ENCODE data around the gene VIP. TPM values are rescaled to one million over a fixed set of nuclear protein-coding genes. Genes with fewer than 3 reads are reported as not detected.

VIP gene
- total RNA-seq, 2 experiments from 2014 or later, result not detected

- H3K4me3 ChIP-seq (ENCODE audit: low read length), result no peak overlapping the region
- no peaks in the 10 kb centered on the region for H3K4me1 ChIP-seq (ENCODE audit: insufficient read depth, low read length)
- H3K9me3 ChIP-seq (ENCODE audit: control insufficient read depth in 1 of 2, insufficient read depth in 1 of 2, low read length in 2 of 2), result no peaks in the 10 kb centered on the region
- Mint-ChIP-seq H3K9me3 (peaks cover 4% of the 10 kb centered on the region), H3K4me1 (ENCODE audit: low read depth) (no peaks in the 10 kb centered on the region), H3K27ac (no peak overlapping the region), H3K27me3 (peaks cover 18% of the 10 kb centered on the region), H3K36me3 (ENCODE audit: low read depth) (no peaks in the 10 kb centered on the region), H3K4me3 (no peak overlapping the region)
- H3K36me3 ChIP-seq (ENCODE audit: insufficient read depth, low read length), result no peaks in the 10 kb centered on the region
- TF ChIP-seq CTCF (IDR thresholded peaks at IDR 0.05), result no peak
- no peak overlapping the region for H3K27ac ChIP-seq (ENCODE audit: low read depth in 1 of 2, low read length in 2 of 2)
- DNase-seq (no peak), ATAC-seq (ENCODE audit: poor library complexity) (no peak)
- CTCF ChIA-PET, result no interaction called here
- intact Hi-C loops (cut with DNase I, micrococcal nuclease), result no loop called here
- POLR2A ChIA-PET, result no interaction called here
- H3K27me3 ChIP-seq (ENCODE audit: control insufficient read depth in 1 of 2, insufficient read depth in 2 of 2, low read length in 2 of 2), result peaks cover 0 to 5% of the 10 kb centered on the region in 2 experiments
These were observed 45.3 kb upstream of the VIP start for GRCh38 chr6:152705327-152705726.

- no peaks in the 10 kb centered on the region for H3K36me3 ChIP-seq (ENCODE audit: insufficient read depth, low read length)
- no peak for ATAC-seq (ENCODE audit: poor library complexity)
- no peaks in the 10 kb centered on the region for H3K27me3 ChIP-seq (ENCODE audit: control insufficient read depth in 1 of 2, insufficient read depth in 2 of 2, low read length in 2 of 2)
- Mint-ChIP-seq H3K9me3 (peaks cover 14% of the 10 kb centered on the region), H3K27me3 (peaks cover 4% of the 10 kb centered on the region), H3K36me3 (ENCODE audit: low read depth) (no peaks in the 10 kb centered on the region), H3K27ac (no peak overlapping the region), H3K4me3 (no peak overlapping the region), H3K4me1 (ENCODE audit: low read depth) (no peaks in the 10 kb centered on the region)
- H3K4me3 ChIP-seq (ENCODE audit: low read length), result no peak overlapping the region
- CTCF ChIA-PET, result no interaction called here
- no peak overlapping the region for H3K27ac ChIP-seq (ENCODE audit: low read depth in 1 of 2, low read length in 2 of 2)
- POLR2A ChIA-PET, result no interaction called here
- TF ChIP-seq CTCF (IDR thresholded peaks at IDR 0.05), result no peak
- no peak for DNase-seq
- H3K9me3 ChIP-seq (ENCODE audit: control insufficient read depth in 1 of 2, insufficient read depth in 1 of 2, low read length in 2 of 2), result no peaks in the 10 kb centered on the region
- intact Hi-C loops (cut with DNase I, micrococcal nuclease), result no loop called here
- H3K4me1 ChIP-seq (ENCODE audit: insufficient read depth, low read length), result no peaks in the 10 kb centered on the region
These were observed 34.3 kb upstream of the VIP start for GRCh38 chr6:152716322-152716721.

GRCh38 chr6:152720974-152721373, 29.6 kb upstream of the VIP start:
- intact Hi-C loops (cut with DNase I, micrococcal nuclease), result no loop called here
- Mint-ChIP-seq H3K4me1 (ENCODE audit: low read depth) (no peaks in the 10 kb centered on the region), H3K27ac (no peak overlapping the region), H3K9me3 (no peaks in the 10 kb centered on the region), H3K27me3 (peaks cover 8% of the 10 kb centered on the region), H3K4me3 (no peak overlapping the region), H3K36me3 (ENCODE audit: low read depth) (no peaks in the 10 kb centered on the region)
- Histone ChIP-seq H3K27ac (ENCODE audit: low read depth in 1 of 2, low read length in 2 of 2) (no peak overlapping the region), H3K9me3 (ENCODE audit: control insufficient read depth in 1 of 2, insufficient read depth in 1 of 2, low read length in 2 of 2) (no peaks in the 10 kb centered on the region), H3K27me3 (ENCODE audit: control insufficient read depth in 1 of 2, insufficient read depth in 2 of 2, low read length in 2 of 2) (peaks cover 0 to 2% of the 10 kb centered on the region in 2 experiments), H3K36me3 (ENCODE audit: insufficient read depth, low read length) (no peaks in the 10 kb centered on the region), H3K4me1 (ENCODE audit: insufficient read depth, low read length) (no peaks in the 10 kb centered on the region), H3K4me3 (ENCODE audit: low read length) (no peak overlapping the region)
- ATAC-seq (ENCODE audit: poor library complexity) (no peak), DNase-seq (no peak)
- ChIA-PET CTCF (no interaction called here), POLR2A (no interaction called here)
- no peak for TF ChIP-seq CTCF (IDR thresholded peaks at IDR 0.05)

Measured in CD4-positive, alpha-beta T cell (primary cell).